A673 (cell line): ENCODE measurements around the gene DLGAP1. TPM values are rescaled to one million over a fixed set of nuclear protein-coding genes. Genes with fewer than 3 reads are reported as not detected.

Experiments
- BruUV-seq: library from RNA; stranded (reverse); fragments of 400-500 nt; replicated peaks from 2 replicates; lab custom pipeline; 2021; lab: Mats Ljungman, UMichigan
- CTCF ChIA-PET: fragments of 300-600 bp; sonication (Branson Sonifier 250); formaldehyde crosslinking; loops from one replicate; lab custom pipeline; 2022; ENCODE audit warnings: antibody characterized with exemption; lab: Charles Lee
- POLR2A ChIA-PET: fragments of 300-600 bp; sonication (Branson Sonifier 250); formaldehyde crosslinking; loops from one replicate; lab custom pipeline; 2022; ENCODE audit warnings: antibody characterized with exemption; ENCODE audit not compliant: low non-redundant PET; lab: Charles Lee
- DNase-seq: peaks from one replicate; pipeline ENCODE4 v3.0.0-alpha.2; 2015; ENCODE audit warnings: low spot score
- H3K27ac ChIP-seq: fragments of 200-600 bp; sonication (generic); 2 replicates; pipeline ENCODE4 v1.5.1; 2016; ENCODE audit warnings: mixed run types, low read depth, mild to moderate bottlenecking, mixed read lengths, antibody characterized with exemption, low read length; ENCODE audit not compliant: poor library complexity, severe bottlenecking
- H3K27me3 ChIP-seq: fragments of 200-600 bp; sonication (generic); replicated peaks from 2 replicates; pipeline ENCODE4 v1.6.1; 2017; ENCODE audit warnings: mixed run types, low read depth, mild to moderate bottlenecking, mixed read lengths, antibody characterized with exemption, low read length; ENCODE audit not compliant: insufficient read depth, poor library complexity
- H3K36me3 ChIP-seq: fragments of 200-600 bp; sonication (generic); 2 replicates; pipeline ENCODE4 v1.6.1; 2016; ENCODE audit warnings: mixed run types, mild to moderate bottlenecking, mixed read lengths, antibody characterized with exemption, low read length; ENCODE audit not compliant: insufficient read depth, poor library complexity, severe bottlenecking
- H3K4me1 ChIP-seq: fragments of 200-600 bp; sonication (generic); 2 replicates; pipeline ENCODE4 v1.6.1; 2017; ENCODE audit warnings: mixed run types, mild to moderate bottlenecking, mixed read lengths, antibody characterized with exemption, low read length; ENCODE audit not compliant: insufficient read depth, poor library complexity, severe bottlenecking
- H3K4me3 ChIP-seq: fragments of 200-600 bp; sonication (generic); 2 replicates; pipeline ENCODE4 v1.5.1; 2016; ENCODE audit warnings: low read depth, mixed run types, mild to moderate bottlenecking, mixed read lengths, low read length; ENCODE audit not compliant: poor library complexity, severe bottlenecking
- H3K9me3 ChIP-seq: fragments of 200-600 bp; sonication (generic); 2 replicates; pipeline ENCODE4 v1.6.1; 2016; ENCODE audit warnings: mixed run types, low read depth, mild to moderate bottlenecking, mixed read lengths, antibody characterized with exemption, low read length; ENCODE audit not compliant: poor library complexity, severe bottlenecking
- EZH2 ChIP-seq: fragments of 200-600 bp; sonication (generic); IDR thresholded peaks from 2 replicates; pipeline ENCODE4 v1.6.1; 2017; ENCODE audit warnings: borderline replicate concordance, low read depth, mild to moderate bottlenecking, mixed read lengths, antibody characterized with exemption, low read length; ENCODE audit not compliant: poor library complexity, severe bottlenecking
- intact Hi-C: fragments of 100-400 bp; cut with micrococcal nuclease; formaldehyde crosslinking; loops from one replicate; pipeline ENCODE4 v1.10.0; 2022; ENCODE audit not compliant: unreplicated experiment
- total RNA-seq: library from RNA; stranded (reverse); gene quantifications from 2 replicates; pipeline ENCODE4 v1.2.3, GENCODE V29; 2021
- TF ChIP-seq, protein P1 (sequence below): fragments of 300-800, 200-600 bp; sonication (generic); conservative IDR thresholded peaks from 2 replicates; pipeline ENCODE4 v1.5.1; 2017; ENCODE audit warnings: low read depth, mild to moderate bottlenecking, antibody characterized with exemption, low read length, moderate library complexity, mixed read lengths

The DLGAP1 gene
- total RNA-seq, 1 experiment from 2014 or later = 135 TPM

DNA sequence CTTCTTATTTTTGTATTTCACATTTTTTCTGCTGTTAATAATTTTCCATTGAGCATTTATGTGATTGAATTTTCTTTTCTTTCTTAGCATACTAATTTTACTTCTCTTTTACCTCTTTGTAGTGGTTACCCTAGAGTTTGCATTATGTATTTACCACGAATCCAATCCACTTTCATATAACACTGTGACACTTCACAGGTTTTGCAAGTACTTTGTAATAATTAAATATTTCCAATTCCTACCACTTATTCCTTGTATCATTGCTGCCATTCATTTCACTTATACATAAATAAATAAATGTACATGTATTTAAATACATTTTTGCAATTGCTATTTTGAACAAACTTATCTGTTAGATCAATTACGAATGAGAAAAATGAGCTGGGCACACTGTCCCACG, 894.4 kb downstream of the DLGAP1 start:
- TF ChIP-seq, protein P1, sequence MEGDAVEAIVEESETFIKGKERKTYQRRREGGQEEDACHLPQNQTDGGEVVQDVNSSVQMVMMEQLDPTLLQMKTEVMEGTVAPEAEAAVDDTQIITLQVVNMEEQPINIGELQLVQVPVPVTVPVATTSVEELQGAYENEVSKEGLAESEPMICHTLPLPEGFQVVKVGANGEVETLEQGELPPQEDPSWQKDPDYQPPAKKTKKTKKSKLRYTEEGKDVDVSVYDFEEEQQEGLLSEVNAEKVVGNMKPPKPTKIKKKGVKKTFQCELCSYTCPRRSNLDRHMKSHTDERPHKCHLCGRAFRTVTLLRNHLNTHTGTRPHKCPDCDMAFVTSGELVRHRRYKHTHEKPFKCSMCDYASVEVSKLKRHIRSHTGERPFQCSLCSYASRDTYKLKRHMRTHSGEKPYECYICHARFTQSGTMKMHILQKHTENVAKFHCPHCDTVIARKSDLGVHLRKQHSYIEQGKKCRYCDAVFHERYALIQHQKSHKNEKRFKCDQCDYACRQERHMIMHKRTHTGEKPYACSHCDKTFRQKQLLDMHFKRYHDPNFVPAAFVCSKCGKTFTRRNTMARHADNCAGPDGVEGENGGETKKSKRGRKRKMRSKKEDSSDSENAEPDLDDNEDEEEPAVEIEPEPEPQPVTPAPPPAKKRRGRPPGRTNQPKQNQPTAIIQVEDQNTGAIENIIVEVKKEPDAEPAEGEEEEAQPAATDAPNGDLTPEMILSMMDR = no peak
- no peak for TF ChIP-seq EZH2
- Histone ChIP-seq H3K27ac (no peak overlapping the region), H3K9me3 (no peaks in the 10 kb centered on the region), H3K27me3 (no peaks in the 10 kb centered on the region), H3K4me1 (peaks cover 6% of the 10 kb centered on the region), H3K36me3 (peaks cover 16% of the 10 kb centered on the region), H3K4me3 (no peak overlapping the region)
- intact Hi-C loops = no loop called here
- BruUV-seq = no TSS peak
- CTCF ChIA-PET = no interaction called here
- POLR2A ChIA-PET = interaction anchor here (0.6 kb wide), 1 partner anchor 182 kb away, joined by 7 read pairs; no protein-coding TSS in a partner anchor
- no peak for DNase-seq

DNA sequence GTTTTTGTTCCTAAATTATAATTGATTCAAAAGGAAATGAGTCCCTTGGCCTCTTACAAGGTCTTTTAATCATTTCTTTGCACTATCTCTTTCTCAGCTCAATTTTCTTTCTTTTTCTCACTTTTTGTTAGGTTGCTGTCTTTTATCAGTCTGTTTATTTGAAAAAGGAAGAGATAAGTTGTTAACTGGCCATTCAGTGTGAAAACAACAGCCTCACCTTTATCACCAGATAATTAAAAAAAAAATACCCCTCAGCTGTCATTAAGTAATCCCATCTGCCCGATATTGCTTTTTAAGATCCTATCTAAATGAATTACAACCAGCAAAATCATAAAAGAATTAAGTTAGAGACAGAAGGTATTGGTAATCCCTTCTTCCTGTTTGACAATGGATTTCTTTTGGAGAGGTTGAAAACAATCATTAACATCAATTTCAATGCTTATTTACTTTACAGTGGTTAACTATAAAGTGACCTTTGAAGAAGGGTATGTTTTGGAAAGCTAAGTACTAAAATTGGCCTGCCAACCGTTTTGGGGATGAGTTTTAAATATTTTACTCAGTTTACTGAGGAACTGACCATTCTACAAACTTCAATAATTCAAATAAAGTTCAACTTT, 900.2 kb downstream of the DLGAP1 start:
- intact Hi-C loops = no loop called here
- ChIA-PET CTCF (no interaction called here), POLR2A (no interaction called here)
- DNase-seq = peak; percentile 47
- peaks cover 32% of the 10 kb centered on the region for H3K4me1 ChIP-seq
- no peak for TF ChIP-seq EZH2
- TF ChIP-seq, protein P1 = no peak
- H3K27ac ChIP-seq = no peak overlapping the region
- H3K36me3 ChIP-seq = no peaks in the 10 kb centered on the region
- BruUV-seq = no TSS peak
- H3K4me3 ChIP-seq = no peak overlapping the region
- H3K9me3 ChIP-seq = no peaks in the 10 kb centered on the region
- H3K27me3 ChIP-seq = no peaks in the 10 kb centered on the region

DNA sequence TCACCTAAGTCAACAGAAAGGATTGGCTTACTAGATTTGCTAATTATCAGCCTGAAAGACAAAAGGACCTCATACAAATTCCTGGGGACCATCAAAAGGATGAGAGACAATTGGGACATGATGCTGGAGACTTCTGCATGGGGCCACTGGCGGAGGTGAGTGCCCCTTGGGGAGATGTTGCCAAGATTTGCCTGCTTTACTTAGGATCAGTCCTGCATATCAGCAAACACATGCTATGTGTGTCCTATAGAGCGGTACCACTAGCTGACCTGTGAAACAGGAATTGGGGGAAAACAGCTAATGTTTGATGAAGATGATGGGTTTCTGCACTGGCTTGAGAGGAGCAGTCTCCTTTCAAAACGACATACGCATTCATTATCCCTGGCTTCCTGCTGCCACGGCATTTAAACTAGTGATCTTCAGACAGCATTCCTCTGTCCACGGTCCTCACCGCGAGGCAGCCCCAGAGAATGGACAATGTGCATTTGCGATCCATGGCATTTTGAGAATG, 901.0 kb downstream of the DLGAP1 start:
- H3K27ac ChIP-seq = no peak overlapping the region
- no peak overlapping the region for H3K4me3 ChIP-seq
- H3K36me3 ChIP-seq = no peaks in the 10 kb centered on the region
- no peak for DNase-seq
- no peaks in the 10 kb centered on the region for H3K27me3 ChIP-seq
- BruUV-seq = no TSS peak
- intact Hi-C loops = no loop called here
- CTCF ChIA-PET = no interaction called here
- no peaks in the 10 kb centered on the region for H3K9me3 ChIP-seq
- TF ChIP-seq EZH2 = no peak
- TF ChIP-seq, protein P1 = no peak
- POLR2A ChIA-PET = no interaction called here
- peaks cover 32% of the 10 kb centered on the region for H3K4me1 ChIP-seq
